OCI-LY1 (cell line): ENCODE data around the gene PTPRA.
A peak's percentile ranks its signal among the peaks of the same experiment; 100 is the strongest.

Experiments
- H2AFZ ChIP-seq: fragments of 200-600 bp; sonication (generic), shearing (Covaris generic); 2 replicates; pipeline ENCODE4 v1.6.0; 2014; ENCODE audit warnings: antibody characterized with exemption, mild to moderate bottlenecking, low read length
- H3F3A ChIP-seq: fragments of 200-600 bp; sonication (generic), shearing (Covaris generic); 2 replicates; pipeline ENCODE4 v1.6.0; 2014; ENCODE audit warnings: mild to moderate bottlenecking, antibody characterized with exemption, low read length, moderate library complexity; ENCODE audit not compliant: insufficient read depth
- H3K27ac ChIP-seq: fragments of 200-600 bp; sonication (generic); 2 replicates; pipeline ENCODE4 v1.5.1; 2014; ENCODE audit warnings: low read length, mixed run types, mild to moderate bottlenecking, low read depth; ENCODE audit not compliant: poor library complexity, severe bottlenecking
- H3K27me3 ChIP-seq: fragments of 200-600 bp; sonication (generic); 2 replicates; pipeline ENCODE4 v1.6.0; 2014; ENCODE audit warnings: antibody characterized with exemption, mild to moderate bottlenecking, low read length, moderate library complexity; ENCODE audit not compliant: insufficient read depth
- H3K36me3 ChIP-seq: fragments of 200-600 bp; sonication (generic); 2 replicates; pipeline ENCODE4 v1.6.1; 2014; ENCODE audit warnings: mild to moderate bottlenecking, antibody characterized with exemption, low read length, moderate library complexity, mixed read lengths; ENCODE audit not compliant: insufficient read depth
- H3K4me1 ChIP-seq: fragments of 200-600 bp; sonication (generic); 2 replicates; pipeline ENCODE4 v1.5.1; 2014; ENCODE audit warnings: mild to moderate bottlenecking, low read length, moderate library complexity; ENCODE audit not compliant: insufficient read depth, severe bottlenecking
- H3K4me2 ChIP-seq: fragments of 200-600 bp; sonication (generic), shearing (Covaris generic); 2 replicates; pipeline ENCODE4 v1.6.1; 2014; ENCODE audit warnings: low read length
- H3K4me3 ChIP-seq: fragments of 200-600 bp; sonication (generic); 2 replicates; pipeline ENCODE4 v1.5.1; 2014; ENCODE audit warnings: low read length, low read depth, mild to moderate bottlenecking, mixed read lengths; ENCODE audit not compliant: poor library complexity, severe bottlenecking
- H3K79me2 ChIP-seq: fragments of 200-600 bp; shearing (Covaris generic); 2 replicates; pipeline ENCODE4 v1.6.1; 2016; ENCODE audit warnings: mixed run types, low read length, mixed read lengths; ENCODE audit not compliant: insufficient read depth
- H3K9ac ChIP-seq: fragments of 200-600 bp; sonication (generic), shearing (Covaris generic); 2 replicates; pipeline ENCODE4 v1.6.1; 2014; ENCODE audit warnings: mild to moderate bottlenecking, low read length, mixed read lengths
- H3K9me2 ChIP-seq: fragments of 200-600 bp; sonication (generic), shearing (Covaris generic); 2 replicates; pipeline ENCODE4 v1.6.1; 2014; ENCODE audit warnings: low read depth, mild to moderate bottlenecking, low read length, mixed read lengths
- H3K9me3 ChIP-seq: fragments of 200-600 bp; shearing (Covaris generic); 2 replicates; pipeline ENCODE4 v1.6.1; 2014; ENCODE audit warnings: low read length, mixed read lengths
- H4K20me1 ChIP-seq: fragments of 200-600 bp; sonication (generic), shearing (Covaris generic); 2 replicates; pipeline ENCODE4 v1.6.0; 2016; ENCODE audit warnings: mild to moderate bottlenecking, low read length; ENCODE audit not compliant: insufficient read depth
- EZH2 ChIP-seq: fragments of 200-600 bp; sonication (generic), shearing (Covaris generic); IDR thresholded peaks from 2 replicates; pipeline ENCODE4 v1.8.0; 2017; ENCODE audit warnings: borderline replicate concordance, mixed run types, mild to moderate bottlenecking, antibody characterized with exemption, low read length, moderate library complexity, mixed read lengths
- TF ChIP-seq, protein P1 (sequence below): fragments of 200-600 bp; sonication (generic), shearing (Covaris generic); IDR thresholded peaks from 2 replicates; pipeline ENCODE4 v1.5.1; 2017; ENCODE audit warnings: mild to moderate bottlenecking, antibody characterized with exemption, low read length, moderate library complexity, mixed read lengths

PTPRA gene

GRCh38 chr20:2873010-2873746 lies at the start of gene PTPRA:
TSS of gene PTPRA (plus strand) at chr20:2873481. CDS start at chr20:2964278, 90,797 bp downstream.
- Histone ChIP-seq H3F3A (no peaks in the 10 kb centered on the region), H2AFZ (no peak within 1 kb of the TSS), H3K4me3 (peak within 1 kb of the TSS; percentile 83), H3K4me2 (peak within 1 kb of the TSS; percentile 97), H4K20me1 (no peaks in the 10 kb centered on the region), H3K79me2 (peaks cover 37% of the 10 kb centered on the region), H3K27ac (peak within 1 kb of the TSS; percentile 40), H3K9me2 (no peaks in the 10 kb centered on the region), H3K36me3 (no peaks in the 10 kb centered on the region), H3K27me3 (no peaks in the 10 kb centered on the region), H3K4me1 (peaks cover 37% of the 10 kb centered on the region), H3K9me3 (no peaks in the 10 kb centered on the region), H3K9ac (peak within 1 kb of the TSS; percentile 90)
- no peak for TF ChIP-seq EZH2
- TF ChIP-seq, protein P1, sequence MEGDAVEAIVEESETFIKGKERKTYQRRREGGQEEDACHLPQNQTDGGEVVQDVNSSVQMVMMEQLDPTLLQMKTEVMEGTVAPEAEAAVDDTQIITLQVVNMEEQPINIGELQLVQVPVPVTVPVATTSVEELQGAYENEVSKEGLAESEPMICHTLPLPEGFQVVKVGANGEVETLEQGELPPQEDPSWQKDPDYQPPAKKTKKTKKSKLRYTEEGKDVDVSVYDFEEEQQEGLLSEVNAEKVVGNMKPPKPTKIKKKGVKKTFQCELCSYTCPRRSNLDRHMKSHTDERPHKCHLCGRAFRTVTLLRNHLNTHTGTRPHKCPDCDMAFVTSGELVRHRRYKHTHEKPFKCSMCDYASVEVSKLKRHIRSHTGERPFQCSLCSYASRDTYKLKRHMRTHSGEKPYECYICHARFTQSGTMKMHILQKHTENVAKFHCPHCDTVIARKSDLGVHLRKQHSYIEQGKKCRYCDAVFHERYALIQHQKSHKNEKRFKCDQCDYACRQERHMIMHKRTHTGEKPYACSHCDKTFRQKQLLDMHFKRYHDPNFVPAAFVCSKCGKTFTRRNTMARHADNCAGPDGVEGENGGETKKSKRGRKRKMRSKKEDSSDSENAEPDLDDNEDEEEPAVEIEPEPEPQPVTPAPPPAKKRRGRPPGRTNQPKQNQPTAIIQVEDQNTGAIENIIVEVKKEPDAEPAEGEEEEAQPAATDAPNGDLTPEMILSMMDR: peak; percentile 3; the same call in 1 of the 2 replicates

DNA sequence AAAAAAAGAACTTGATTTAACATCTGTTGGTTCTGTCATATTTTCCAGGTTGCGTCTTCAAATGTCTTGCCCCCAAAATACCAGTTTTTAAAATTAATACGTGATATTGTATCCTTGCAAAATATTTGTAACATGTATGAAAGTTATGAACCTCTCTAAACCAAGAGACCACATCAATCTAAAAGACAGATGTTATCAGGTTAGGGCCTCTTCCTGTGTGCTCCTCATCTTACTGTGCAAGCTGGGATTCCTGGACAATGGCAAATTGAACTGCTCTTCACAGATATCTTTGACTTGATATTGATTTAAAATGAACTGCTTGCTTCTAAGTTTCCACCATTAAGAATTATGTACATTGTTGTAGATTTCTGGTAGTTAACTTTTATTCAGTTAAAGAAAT lies 47.5 kb upstream of the PTPRA start:
- no peak overlapping the region for H3K4me2 ChIP-seq
- H3K36me3 ChIP-seq: no peaks in the 10 kb centered on the region

GRCh38 chr20:2826655-2827054 lies 46.6 kb upstream of the PTPRA start:
- no peaks in the 10 kb centered on the region for H3K9me3 ChIP-seq
- no peaks in the 10 kb centered on the region for H3F3A ChIP-seq
- H3K79me2 ChIP-seq: no peaks in the 10 kb centered on the region
- H3K9ac ChIP-seq: no peak overlapping the region
- H4K20me1 ChIP-seq: no peaks in the 10 kb centered on the region
- H3K36me3 ChIP-seq: no peaks in the 10 kb centered on the region
- no peaks in the 10 kb centered on the region; the same call in 1 of the 2 replicates for H3K27me3 ChIP-seq
- H3K4me1 ChIP-seq: no peaks in the 10 kb centered on the region
- no peak overlapping the region for H3K4me3 ChIP-seq
- H3K9me2 ChIP-seq: no peaks in the 10 kb centered on the region
- H3K27ac ChIP-seq: no peak overlapping the region
- no peak overlapping the region for H2AFZ ChIP-seq
- H3K4me2 ChIP-seq: no peak overlapping the region
- TF ChIP-seq EZH2: no peak
- TF ChIP-seq, protein P1: no peak

More for the DNA sequence above, 47.5 kb upstream of the PTPRA start:
- Histone ChIP-seq H4K20me1 (no peaks in the 10 kb centered on the region), H2AFZ (no peak overlapping the region), H3K4me1 (no peaks in the 10 kb centered on the region), H3K9me3 (no peaks in the 10 kb centered on the region), H3K9ac (no peak overlapping the region), H3K27ac (no peak overlapping the region), H3K4me3 (no peak overlapping the region), H3K9me2 (no peaks in the 10 kb centered on the region), H3K27me3 (no peaks in the 10 kb centered on the region; the same call in 1 of the 2 replicates), H3F3A (no peaks in the 10 kb centered on the region), H3K79me2 (no peaks in the 10 kb centered on the region)
- TF ChIP-seq EZH2: no peak
- TF ChIP-seq, protein P1: no peak
